IMR-90 (cell line): Measurements from ENCODE around the gene PCYT2. TPM values are rescaled to one million over a fixed set of nuclear protein-coding genes. Genes with fewer than 3 reads are reported as not detected.

Source experiments
- ATAC-seq: fragments of 200-7000 bp; cut with Tn5 transposase; 2 replicates; pipeline ENCODE4 v1.9.1; 2020; ENCODE audit warnings: low read depth, mild to moderate bottlenecking, moderate library complexity
- BruUV-seq: library from RNA; stranded (reverse); fragments of 400-500 nt; replicated peaks from 2 replicates; lab custom pipeline; 2021; lab: Mats Ljungman, UMichigan
- CTCF ChIA-PET: fragments of 300-600 bp; formaldehyde crosslinking; extraction: SDS; loops from one replicate; lab custom pipeline; 2021; ENCODE audit warnings: antibody characterized with exemption; lab: Yijun Ruan, JAX
- POLR2A ChIA-PET: fragments of 300-600 bp; sonication (Branson Sonifier 250); formaldehyde crosslinking; loops from one replicate; lab custom pipeline; 2022; ENCODE audit warnings: antibody characterized with exemption; ENCODE audit not compliant: unreplicated experiment; lab: Charles Lee
- DNase-seq: peaks from one replicate; pipeline ENCODE4 v3.0.0; 2013
- H2AFZ ChIP-seq: replicated peaks from 2 replicates; pipeline ENCODE3; 2013; ENCODE audit warnings: low read length, mild to moderate bottlenecking; ENCODE audit not compliant: poor library complexity
- H2AK5ac ChIP-seq: 2 replicates; pipeline ENCODE4 v1.6.1; 2013; ENCODE audit warnings: low read depth, low read length, inconsistent platforms
- H2AK9ac ChIP-seq: replicated peaks from 2 replicates; pipeline ENCODE3; 2013; ENCODE audit warnings: mild to moderate bottlenecking, low read depth, low read length, moderate library complexity; ENCODE audit not compliant: poor library complexity
- H2BK120ac ChIP-seq: 2 replicates; pipeline ENCODE4 v1.6.1; 2013; ENCODE audit warnings: low read depth, low read length, inconsistent platforms
- H2BK15ac ChIP-seq: 3 replicates; pipeline ENCODE4 v1.6.1; 2013; ENCODE audit warnings: low read depth, low read length, inconsistent platforms
- H2BK20ac ChIP-seq: 2 replicates; pipeline ENCODE4 v1.6.1; 2013; ENCODE audit warnings: low read depth, mild to moderate bottlenecking, inconsistent platforms, low read length, moderate library complexity
- H2BK5ac ChIP-seq: 2 replicates; pipeline ENCODE4 v1.6.1; 2013; ENCODE audit warnings: mild to moderate bottlenecking, low read depth, low read length, inconsistent platforms; ENCODE audit not compliant: poor library complexity, severe bottlenecking
- H3K14ac ChIP-seq: replicated peaks from 2 replicates; pipeline ENCODE4 v1.6.1; 2013; ENCODE audit warnings: low read depth, low read length, inconsistent platforms
- H3K18ac ChIP-seq: 2 replicates; pipeline ENCODE4 v1.6.1; 2013; ENCODE audit warnings: low read depth, low read length, control low read depth
- H3K23ac ChIP-seq: 2 replicates; pipeline ENCODE4 v1.6.1; 2013; ENCODE audit warnings: low read depth, low read length, inconsistent platforms
- H3K27ac ChIP-seq: 2 replicates; pipeline ENCODE4 v1.5.1; 2013; ENCODE audit warnings: mild to moderate bottlenecking, control low read depth, low read length; ENCODE audit not compliant: insufficient read depth
- H3K27me3 ChIP-seq: 2 replicates; pipeline ENCODE4 v1.6.1; 2013; ENCODE audit warnings: low read length; ENCODE audit not compliant: control insufficient read depth, insufficient read depth
- H3K36me3 ChIP-seq: 2 replicates; pipeline ENCODE4 v1.6.1; 2013; ENCODE audit warnings: low read length, mixed read lengths; ENCODE audit not compliant: control insufficient read depth, insufficient read depth
- H3K4ac ChIP-seq: 2 replicates; pipeline ENCODE4 v1.6.1; 2013; ENCODE audit warnings: low read depth, low read length, inconsistent platforms
- H3K4me1 ChIP-seq: 2 replicates; pipeline ENCODE4 v1.6.1; 2013; ENCODE audit warnings: low read length, mixed read lengths; ENCODE audit not compliant: control insufficient read depth, insufficient read depth
- H3K4me2 ChIP-seq: 2 replicates; pipeline ENCODE4 v1.6.1; 2013; ENCODE audit warnings: low read depth, mild to moderate bottlenecking, control low read depth, low read length, moderate library complexity
- H3K4me3 ChIP-seq: 2 replicates; pipeline ENCODE4 v1.5.1; 2013; ENCODE audit warnings: low read depth, mild to moderate bottlenecking, control low read depth, low read length, moderate library complexity; ENCODE audit not compliant: insufficient read depth
- H3K56ac ChIP-seq: 2 replicates; pipeline ENCODE4 v1.6.1; 2013; ENCODE audit warnings: low read length, inconsistent platforms; ENCODE audit not compliant: insufficient read depth; ENCODE audit errors: extremely low read depth
- H3K79me1 ChIP-seq, 2 experiments: 2 replicates each; pipeline ENCODE4 v1.6.1; 2013; ENCODE audit warnings: low read length in 2 of 2, inconsistent platforms in 1 of 2, low read depth in 1 of 2
- H3K9ac ChIP-seq: 2 replicates; pipeline ENCODE4 v1.6.1; 2013; ENCODE audit warnings: low read depth, low read length, control low read depth
- H3K9me1 ChIP-seq: 2 replicates; pipeline ENCODE4 v1.6.1; 2013; ENCODE audit warnings: low read length, inconsistent platforms; ENCODE audit not compliant: insufficient read depth
- H3K9me3 ChIP-seq: 2 replicates; pipeline ENCODE4 v1.6.1; 2013; ENCODE audit warnings: low read length; ENCODE audit not compliant: control insufficient read depth, insufficient read depth
- H4K20me1 ChIP-seq: 2 replicates; pipeline ENCODE4 v1.6.1; 2013; ENCODE audit warnings: low read length, inconsistent platforms; ENCODE audit not compliant: insufficient read depth
- H4K5ac ChIP-seq: 2 replicates; pipeline ENCODE4 v1.6.1; 2013; ENCODE audit warnings: mild to moderate bottlenecking, low read depth, low read length, control low read depth
- H4K8ac ChIP-seq, 2 experiments: 2 replicates each; pipeline ENCODE4 v1.6.1; 2013; ENCODE audit warnings: low read depth in 2 of 2, low read length in 2 of 2, control low read depth in 1 of 2, inconsistent platforms in 1 of 2
- H4K91ac ChIP-seq: 2 replicates; pipeline ENCODE4 v1.6.1; 2013; ENCODE audit warnings: low read depth, low read length, inconsistent platforms; ENCODE audit not compliant: insufficient read depth
- BHLHE40 ChIP-seq: fragments of 150-350 bp; IDR thresholded peaks from 2 replicates; pipeline ENCODE4 v1.6.1; 2016; ENCODE audit warnings: mild to moderate bottlenecking, low read depth, low read length
- CEBPB ChIP-seq: IDR thresholded peaks from 2 replicates; pipeline ENCODE4 v1.6.1; 2012; ENCODE audit warnings: low read depth, low read length, improper control_type of control experiment
- CHD1 ChIP-seq: IDR thresholded peaks from 2 replicates; pipeline ENCODE4 v1.6.1; 2012; ENCODE audit warnings: low read depth, low read length, improper control_type of control experiment
- ELK1 ChIP-seq: fragments of 150-350 bp; IDR thresholded peaks from 2 replicates; pipeline ENCODE4 v1.6.1; 2016; ENCODE audit warnings: low read depth, mild to moderate bottlenecking, low read length, moderate library complexity, borderline replicate concordance
- MAFK ChIP-seq: IDR thresholded peaks from 2 replicates; pipeline ENCODE4 v1.6.1; 2012; ENCODE audit warnings: low read depth, low read length, improper control_type of control experiment
- MAZ ChIP-seq: IDR thresholded peaks from 2 replicates; pipeline ENCODE4 v1.6.1; 2012; ENCODE audit warnings: low read depth, mild to moderate bottlenecking, low read length, improper control_type of control experiment, moderate library complexity, borderline replicate concordance
- POLR2A ChIP-seq: IDR thresholded peaks from 2 replicates; pipeline ENCODE4 v1.6.1; 2012; ENCODE audit warnings: mild to moderate bottlenecking, low read depth, low read length
- RAD21 ChIP-seq: IDR thresholded peaks from 2 replicates; pipeline ENCODE4 v1.6.1; 2012; ENCODE audit warnings: low read length, improper control_type of control experiment
- RCOR1 ChIP-seq: IDR thresholded peaks from 2 replicates; pipeline ENCODE4 v1.6.1; 2012; ENCODE audit warnings: mild to moderate bottlenecking, low read length, improper control_type of control experiment; ENCODE audit not compliant: insufficient replicate concordance
- RFX5 ChIP-seq: IDR thresholded peaks from 2 replicates; pipeline ENCODE4 v1.8.0; 2012; ENCODE audit warnings: low read depth, mild to moderate bottlenecking, low read length, moderate library complexity
- SMC3 ChIP-seq: fragments of 150-350 bp; IDR thresholded peaks from 2 replicates; pipeline ENCODE4 v1.6.1; 2016; ENCODE audit warnings: low read depth, mild to moderate bottlenecking, antibody characterized with exemption, low read length, moderate library complexity
- USF2 ChIP-seq: fragments of 150-350 bp; IDR thresholded peaks from 2 replicates; pipeline ENCODE4 v1.6.1; 2017; ENCODE audit warnings: mild to moderate bottlenecking, antibody characterized with exemption, low read length, low read depth
- WGBS, 2 experiments: methylation state at CpG; one replicate each; pipeline versions ENCODE4 v1.1.5 to v1.1.7; 2013; ENCODE audit warnings: missing lambda C conversion rate in 2 of 2; ENCODE audit not compliant: insufficient read length in 1 of 2; ENCODE audit errors: extremely low coverage in 2 of 2; 5-methylcytosine and 5-hydroxymethylcytosine counted together
- dilution Hi-C: fragments of 300-500 bp; cut with HindIII; formaldehyde crosslinking; loops from one replicate; pipeline ENCODE4 v1.14.3; 2018; ENCODE audit warnings: low sequenced_read_pairs; ENCODE audit not compliant: unreplicated experiment
- in situ Hi-C: fragments of 300-500 bp; cut with MboI; formaldehyde crosslinking; loops from 3 replicates; pipeline ENCODE4 v1.14.3; 2019; ENCODE audit warnings: low sequenced_read_pairs, inconsistent platforms, mixed read lengths
- intact Hi-C: fragments of 100-400 bp; cut with micrococcal nuclease; formaldehyde crosslinking; loops from 2 replicates; pipeline ENCODE4 v1.10.0; 2022
- polyA plus RNA-seq, 3 experiments: library from polyadenylated mRNA; depleted of rRNA; stranded (reverse); fragments of >200 nt; gene quantifications; 2 replicates each; pipeline ENCODE4 v1.2.3, GENCODE V29; 2012; ENCODE audit warnings: low replicate concordance in 1 of 3
- total RNA-seq: library from RNA; depleted of rRNA; stranded (reverse); fragments of >200 nt; gene quantifications from 2 replicates; pipeline ENCODE4 v1.2.3, GENCODE V29; 2012

Gene PCYT2
- total and polyA plus RNA-seq, 2 of the 4 experiments (the other 2 are of a cell fraction), result 37.3 to 38.5 TPM

DNA sequence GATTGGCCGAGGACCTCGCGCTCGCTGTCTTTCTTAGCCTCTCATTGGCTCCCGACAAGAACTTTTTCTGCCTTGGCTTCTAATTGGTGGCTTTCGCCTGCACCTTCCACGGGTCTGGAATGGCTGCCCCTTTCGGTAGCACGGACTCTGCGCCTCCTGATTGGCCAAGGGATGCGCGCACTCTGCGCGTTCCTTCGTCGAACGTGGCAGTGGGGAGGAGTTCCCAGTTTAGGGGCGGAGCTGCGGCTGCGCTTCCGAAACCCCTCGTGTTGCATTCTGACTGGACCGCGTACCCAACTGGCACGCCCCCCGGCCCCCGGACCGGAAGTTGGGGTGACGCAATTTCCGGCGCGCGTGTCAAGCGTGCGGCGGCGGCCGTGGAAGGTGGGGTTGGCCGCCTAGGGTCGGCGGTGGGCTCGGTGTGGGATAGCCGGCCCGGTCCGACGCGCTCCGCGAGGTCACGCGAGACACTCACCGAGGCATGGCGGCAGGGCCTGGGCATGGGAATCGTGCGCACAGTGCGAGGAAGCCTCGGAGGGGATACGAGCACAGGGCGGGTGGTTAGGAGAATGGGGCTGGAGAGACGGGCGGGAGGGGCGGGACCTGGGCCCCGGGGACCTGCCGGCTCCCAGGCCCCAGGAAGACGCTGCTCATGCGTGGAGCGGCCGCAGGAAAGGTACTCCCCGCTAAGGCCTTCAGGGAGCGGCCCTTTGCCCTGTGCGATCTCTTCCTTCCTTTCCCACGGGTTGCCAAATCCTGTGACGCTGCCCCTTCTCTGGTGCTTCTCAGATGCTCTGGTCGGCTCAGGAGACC, 50.2 kb downstream of the PCYT2 start (continued):
- no peak for TF ChIP-seq RCOR1

DNA sequence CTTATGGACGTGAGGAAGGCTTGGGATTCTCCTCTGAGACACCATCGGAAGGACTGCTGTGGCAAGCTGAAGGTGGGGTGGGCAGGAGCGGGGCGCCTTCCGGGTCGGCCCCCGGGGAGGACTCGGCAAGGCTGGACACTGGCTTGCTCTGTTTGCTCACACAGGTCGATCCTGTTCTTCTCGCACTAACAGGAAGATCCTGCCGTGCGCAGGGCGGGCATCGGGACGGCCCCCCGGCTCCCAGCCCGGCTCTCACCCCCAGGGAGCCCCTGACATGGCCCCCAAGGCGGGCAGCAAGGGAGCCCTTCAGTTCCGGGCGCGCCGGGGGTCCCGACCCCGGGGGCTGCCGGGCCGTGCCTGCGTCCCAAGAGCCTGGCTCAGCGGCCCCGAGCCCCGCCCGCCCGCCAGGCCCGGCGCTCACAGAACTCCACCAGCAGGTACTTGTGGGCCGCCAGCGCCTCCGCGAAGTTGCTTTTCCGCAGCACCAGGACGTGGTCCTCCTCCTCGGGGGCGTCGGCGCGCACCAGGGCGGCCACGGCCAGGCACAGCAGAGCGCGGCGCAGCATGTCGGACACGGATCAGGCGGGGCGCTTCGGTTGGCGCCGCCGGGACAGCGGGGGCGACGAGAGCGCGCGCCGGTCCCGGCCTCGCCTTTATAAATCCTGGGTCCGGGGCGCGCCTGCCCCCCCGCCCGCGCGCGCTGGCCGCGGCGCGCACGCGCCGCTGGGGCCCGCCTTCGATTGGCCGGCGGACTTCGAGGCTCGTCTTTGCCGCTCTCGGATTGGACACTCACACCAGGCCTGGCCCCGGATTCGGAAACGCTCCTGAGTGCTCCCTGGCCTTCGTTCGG, 51.1 kb downstream of the PCYT2 start, which contains the start of gene P4HB:
TSS of gene P4HB (minus strand) at position 630 of the 850 bp plus-strand sequence. CDS start at position 566, 64 bp downstream.
- peak within 1 kb of the TSS; percentile 97 for H2BK5ac ChIP-seq
- H3K4ac ChIP-seq, result peak within 1 kb of the TSS; percentile 98
- peak within 1 kb of the TSS; percentile 96 for H3K23ac ChIP-seq
- in situ Hi-C loops, result no loop called here
- H3K27ac ChIP-seq, result peak within 1 kb of the TSS; percentile 95
- no TSS peak for BruUV-seq
- DNase-seq (no peak), ATAC-seq (peak; percentile 85)
- peaks cover 23 to 68% of the 10 kb centered on the region in 2 experiments for H3K79me1 ChIP-seq
- H3K4me1 ChIP-seq, result peaks cover 18% of the 10 kb centered on the region
- H3K4me3 ChIP-seq, result peak within 1 kb of the TSS; percentile 82
- H3K9me3 ChIP-seq, result no peaks in the 10 kb centered on the region
- peak within 1 kb of the TSS; percentile 98 for H3K56ac ChIP-seq
- peaks cover 37% of the 10 kb centered on the region for H3K36me3 ChIP-seq
- peak within 1 kb of the TSS; percentile 99 for H4K91ac ChIP-seq
- intact Hi-C loops, result no loop called here
- peaks cover 50% of the 10 kb centered on the region for H4K20me1 ChIP-seq
- peaks cover 18% of the 10 kb centered on the region for H3K9me1 ChIP-seq
- 0% methylated on average over 51 of the region's 95 CpGs; no CpG with 5 or more reads in 1 of the 2 experiments for WGBS, 2 experiments
- peak within 1 kb of the TSS; percentile 99 for H4K8ac ChIP-seq
- peak within 1 kb of the TSS; percentile 94 for H3K9ac ChIP-seq
- dilution Hi-C loops, result no loop called here
- no peaks in the 10 kb centered on the region for H3K27me3 ChIP-seq
- peak within 1 kb of the TSS; percentile 49; the same call in 1 of the 3 replicates for H2BK15ac ChIP-seq
- peak within 1 kb of the TSS; percentile 100 for H2AK5ac ChIP-seq
- H3K18ac ChIP-seq, result peak within 1 kb of the TSS; percentile 83
- peak within 1 kb of the TSS; percentile 95 for H4K5ac ChIP-seq
- H2AK9ac ChIP-seq, result peak within 1 kb of the TSS; percentile 97
- no peak within 1 kb of the TSS for H2BK20ac ChIP-seq
- H3K14ac ChIP-seq, result peak within 1 kb of the TSS; percentile 99
- peak within 1 kb of the TSS; percentile 92 for H2AFZ ChIP-seq
- peak within 1 kb of the TSS; percentile 98 for H3K4me2 ChIP-seq
- ChIA-PET POLR2A (interaction anchor here (0.6 kb wide), 1 partner anchor 129 kb away, joined by 4 read pairs; no protein-coding TSS in a partner anchor), CTCF (no interaction called here)
- peak within 1 kb of the TSS; percentile 67; the same call in 1 of the 2 replicates for H2BK120ac ChIP-seq
- TF ChIP-seq MAFK (no peak), RFX5 (no peak), ELK1 (no peak), RCOR1 (no peak), RAD21 (no peak), SMC3 (no peak), BHLHE40 (no peak), CEBPB (no peak), POLR2A (peak; percentile 99), USF2 (peak; percentile 44), MAZ (peak; percentile 55), CHD1 (peak; percentile 68; the same call in 1 of the 2 replicates)
